GM18526 (cell line): ENCODE data around the gene UROS.

Source experiments
- POLR2A ChIP-seq: IDR thresholded peaks from 3 replicates; pipeline ENCODE4 v1.6.1; 2011; ENCODE audit not compliant: insufficient read length; ENCODE audit errors: extremely low read depth

The UROS gene

GRCh38 chr10:125762692-125763648 is 60.1 kb downstream of the UROS start:
- TF ChIP-seq POLR2A = no peak

- no peak for TF ChIP-seq POLR2A
Observed at GRCh38 chr10:125761961-125762360, 61.1 kb downstream of the UROS start.

- TF ChIP-seq POLR2A = no peak
Observed at GRCh38 chr10:125757742-125758141, 65.3 kb downstream of the UROS start.

- TF ChIP-seq POLR2A = no peak
Observed at GRCh38 chr10:125756853-125757487, 66.1 kb downstream of the UROS start.

- TF ChIP-seq POLR2A = no peak
Observed at GRCh38 chr10:125756196-125756595, 66.9 kb downstream of the UROS start.

GRCh38 chr10:125747417-125747816 is 75.6 kb downstream of the UROS start:
- no peak for TF ChIP-seq POLR2A

GRCh38 chr10:125744909-125745308 is 78.1 kb downstream of the UROS start:
- no peak for TF ChIP-seq POLR2A

GRCh38 chr10:125742465-125742864 is 80.6 kb downstream of the UROS start:
- no peak for TF ChIP-seq POLR2A

GRCh38 chr10:125739994-125740679 is 82.9 kb downstream of the UROS start:
- TF ChIP-seq POLR2A = no peak
